SK-N-SH (cell line): ENCODE data around the gene PDE2A. TPM values are rescaled to one million over a fixed set of nuclear protein-coding genes. Genes with fewer than 3 reads are reported as not detected.

Experiments used
- polyA plus RNA-seq, 3 experiments: library from polyadenylated mRNA; depleted of rRNA; stranded (reverse); fragments of >200 nt; gene quantifications; 2 replicates each; pipeline ENCODE4 v1.2.3, GENCODE V29; 2012
- small RNA-seq, 7 experiments: library from RNA; depleted of rRNA; stranded (forward); fragments of <200 nt; gene quantifications; one replicate each; pipeline ENCODE3, GENCODE V24; 2012

The PDE2A gene
- polyA plus RNA-seq, 1 of the 3 experiments (the other 2 are of a cell fraction), result 0.43 TPM

Small RNA genes within 50 kb of the gene (small RNA-seq; reads per million reads assigned to genes)
- gene MIR139, result 6.8 to 673 (median 242) reads per million in 7 experiments
- 0 reads per million in 7 experiments for gene RNU7-105P

Other genes with a start within 250 kb of the PDE2A start
- gene CLPB, start 239.9 kb downstream of the PDE2A start, polyA plus RNA-seq (2012; rRNA removed), result 29.0 and 33.7 TPM in 2 replicates
- gene ARAP1, start 78.0 kb upstream of the PDE2A start, polyA plus RNA-seq (2012; rRNA removed), result 43.4 and 56.6 TPM in 2 replicates
- 42.2 and 47.7 TPM in 2 replicates for gene STARD10, start 119.6 kb upstream of the PDE2A start, polyA plus RNA-seq (2012; rRNA removed)
- 26.9 and 29.4 TPM in 2 replicates for gene ATG16L2, start 140.0 kb upstream of the PDE2A start, polyA plus RNA-seq (2012; rRNA removed)